ENCODE data around the gene ZBTB42. TPM values are rescaled to one million over a fixed set of nuclear protein-coding genes. Genes with fewer than 3 reads are reported as not detected.

ZBTB42 gene
- total RNA-seq, 2 experiments from 2014 or later: 3.0 TPM

GRCh38 chr14:104777808-104778249 lies 23.1 kb upstream of the ZBTB42 start:
- CTCF ChIA-PET: interaction anchor here (0.6 to 1.1 kb wide), 2 partner anchors 9 to 284 kb away, joined by 4 read pairs; no protein-coding TSS in a partner anchor

DNA sequence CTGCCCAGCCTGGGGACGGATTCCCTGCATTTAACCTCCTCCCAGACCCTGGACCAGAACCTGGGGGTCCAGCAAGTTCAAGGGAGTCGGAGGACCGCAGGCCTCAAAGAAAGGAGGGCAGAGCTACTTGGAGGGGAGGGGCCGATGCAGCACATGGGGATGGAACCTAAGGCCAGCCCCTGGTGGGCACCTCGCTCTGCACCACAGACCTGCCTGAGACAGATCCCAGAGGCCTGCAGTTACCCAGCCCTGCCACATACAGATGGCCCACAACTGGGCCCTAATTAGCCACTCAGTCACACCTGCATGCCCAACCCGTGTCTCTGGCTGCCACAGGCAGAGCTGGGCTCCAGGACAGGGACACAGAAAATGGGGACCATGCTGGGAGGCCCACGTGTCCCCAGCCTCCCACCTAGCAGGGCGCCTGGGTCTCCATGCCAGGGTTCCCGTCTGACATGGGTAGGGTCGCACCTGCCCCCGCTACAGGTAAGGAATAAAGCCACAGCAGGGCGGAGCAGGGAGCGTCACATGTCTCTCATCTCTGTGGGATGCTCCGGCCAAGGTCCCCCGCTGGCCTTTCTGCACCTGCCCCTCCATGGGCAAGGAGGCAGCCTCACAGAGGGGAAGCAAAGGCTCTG lies 22.1 kb upstream of the ZBTB42 start:
- ChIA-PET POLR2A (no interaction called here), CTCF (interaction anchor here (1.1 to 3.1 kb wide), 3 partner anchors 8 to 12 kb away, joined by 3 to 12 read pairs (median 3); no protein-coding TSS in a partner anchor)

More at GRCh38 chr14:104777808-104778249, 23.1 kb upstream of the ZBTB42 start:
- POLR2A ChIA-PET: no interaction called here

DNA sequence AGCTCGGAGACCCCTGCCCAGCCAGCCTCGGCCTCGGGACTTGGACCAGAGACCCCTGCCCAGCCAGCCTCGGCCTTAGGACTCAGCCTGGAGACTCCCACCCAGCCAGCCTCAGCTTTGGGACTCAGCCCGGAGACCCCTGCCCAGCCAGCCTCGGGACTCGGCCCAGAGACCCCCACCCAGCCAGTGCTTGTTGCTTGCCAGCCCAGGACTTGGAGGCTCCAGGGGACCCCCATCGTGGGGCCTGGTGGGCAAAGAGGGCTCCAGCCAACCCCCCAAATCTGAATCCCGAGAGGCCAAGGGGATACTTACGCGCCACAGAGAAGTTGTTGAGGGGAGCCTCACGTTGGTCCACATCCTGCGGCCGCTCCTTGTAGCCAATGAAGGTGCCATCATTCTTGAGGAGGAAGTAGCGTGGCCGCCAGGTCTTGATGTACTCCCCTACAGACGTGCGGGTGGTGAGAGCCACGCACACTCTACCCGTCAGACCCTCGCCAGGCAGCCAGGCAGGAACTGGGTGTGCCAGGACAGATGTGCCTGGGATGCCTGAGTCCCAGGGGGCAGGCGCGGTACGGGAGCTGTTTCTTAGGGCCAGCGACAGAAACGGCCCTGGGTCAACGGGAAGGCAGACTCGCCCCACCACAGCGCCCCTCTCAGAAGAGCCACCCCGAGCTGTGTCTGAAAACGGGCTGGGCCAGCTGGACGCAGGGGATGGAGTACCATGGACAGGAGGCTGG lies 21.0 kb upstream of the ZBTB42 start:
- POLR2A ChIA-PET: interaction anchor here (0.6 kb wide), 1 partner anchor 221 kb away, joined by 3 read pairs; no protein-coding TSS in a partner anchor
- CTCF ChIA-PET: interaction anchor here (0.6 to 3.1 kb wide), 3 partner anchors 9 to 351 kb away, joined by 3 to 12 read pairs (median 3); no protein-coding TSS in a partner anchor

GRCh38 chr14:104780513-104781030 lies 20.3 kb upstream of the ZBTB42 start:
- CTCF ChIA-PET: interaction anchor here (0.6 to 3.1 kb wide), 2 partner anchors 12 to 351 kb away, joined by 3 to 12 read pairs; no protein-coding TSS in a partner anchor
- POLR2A ChIA-PET: no interaction called here

DNA sequence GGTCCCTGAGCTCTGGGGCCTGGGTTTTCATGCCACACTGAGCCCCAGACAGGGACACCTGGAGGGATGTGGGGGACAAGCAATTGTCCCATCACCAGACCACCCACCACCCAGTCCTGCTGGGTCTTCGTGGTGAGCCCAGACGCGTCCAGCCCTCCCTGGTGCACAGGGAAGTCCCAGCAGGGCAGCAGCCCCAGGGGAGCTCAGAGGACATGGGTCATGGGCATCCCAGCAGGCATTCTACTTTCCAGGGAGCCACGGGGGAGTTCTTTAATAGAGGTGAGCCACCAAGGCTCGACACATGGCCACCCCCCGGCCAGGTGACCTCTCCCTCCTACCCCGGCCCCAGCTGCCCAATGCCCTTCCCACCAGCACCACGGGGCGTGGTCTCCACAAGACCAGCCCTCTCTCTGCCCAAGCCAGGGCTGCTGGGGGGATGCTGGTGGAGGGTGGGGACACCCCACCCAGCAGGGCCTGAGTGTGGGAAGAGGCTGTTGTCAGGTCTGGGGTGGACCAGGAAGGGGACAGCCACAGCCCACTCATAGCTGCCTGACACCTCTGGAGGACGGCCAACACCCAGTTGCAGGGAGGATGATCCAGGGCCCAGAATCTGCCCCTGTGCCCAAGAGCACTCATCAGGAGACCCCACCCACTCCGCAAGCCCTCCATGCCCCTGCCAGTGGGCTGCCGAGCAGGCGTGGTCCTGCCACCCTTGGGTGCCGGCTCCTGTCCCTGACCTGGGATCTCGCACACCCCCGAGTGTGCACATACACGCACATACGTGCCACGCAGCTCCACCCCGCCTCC lies 19.4 kb upstream of the ZBTB42 start:
- ChIA-PET POLR2A (no interaction called here), CTCF (interaction anchor here (3.1 kb wide), 1 partner anchor 13 kb away, joined by 12 read pairs; no protein-coding TSS in a partner anchor)

DNA sequence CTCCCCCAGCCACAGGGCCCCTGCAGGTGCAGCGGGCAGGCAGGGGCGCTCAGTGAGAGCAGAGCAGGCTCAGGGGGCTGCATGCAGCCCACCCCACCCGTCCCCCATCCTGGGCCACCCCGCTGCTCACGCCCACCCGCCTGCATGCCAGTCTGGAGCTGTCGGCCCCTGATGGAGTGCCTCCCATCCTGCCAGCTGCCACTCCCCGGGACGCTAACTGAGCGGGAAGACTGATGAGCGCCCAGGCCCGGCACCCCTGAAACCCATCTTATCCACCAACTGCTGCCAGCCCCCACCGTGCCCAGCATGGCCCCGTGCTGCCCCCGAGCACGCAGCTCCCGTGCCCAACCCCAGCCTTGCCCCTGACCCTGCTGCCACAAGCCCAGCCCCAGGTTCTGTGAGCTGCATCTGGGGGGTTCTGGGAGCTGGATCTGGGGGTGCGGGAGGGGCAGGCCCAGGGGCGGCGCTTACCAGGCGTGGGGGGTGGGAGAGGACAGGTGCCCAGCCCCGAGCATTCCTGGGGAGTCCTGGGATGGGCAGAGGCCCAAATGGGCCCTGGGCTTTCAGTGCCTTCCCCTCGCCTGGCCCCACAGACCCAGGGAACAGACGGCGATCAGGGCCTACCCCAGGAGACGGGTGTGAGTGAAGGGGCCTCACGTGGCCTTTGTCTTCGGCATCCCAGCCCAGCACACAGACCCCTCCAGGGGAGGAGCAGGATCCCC lies 18.7 kb upstream of the ZBTB42 start:
- ChIA-PET POLR2A (interaction anchor here (0.6 kb wide), 1 partner anchor 391 kb away, joined by 6 read pairs; no protein-coding TSS in a partner anchor), CTCF (no interaction called here)

GRCh38 chr14:104782808-104783139 lies 18.1 kb upstream of the ZBTB42 start:
- ChIA-PET CTCF (no interaction called here), POLR2A (interaction anchor here (0.6 kb wide), 1 partner anchor 390 kb away, joined by 6 read pairs; no protein-coding TSS in a partner anchor)

DNA sequence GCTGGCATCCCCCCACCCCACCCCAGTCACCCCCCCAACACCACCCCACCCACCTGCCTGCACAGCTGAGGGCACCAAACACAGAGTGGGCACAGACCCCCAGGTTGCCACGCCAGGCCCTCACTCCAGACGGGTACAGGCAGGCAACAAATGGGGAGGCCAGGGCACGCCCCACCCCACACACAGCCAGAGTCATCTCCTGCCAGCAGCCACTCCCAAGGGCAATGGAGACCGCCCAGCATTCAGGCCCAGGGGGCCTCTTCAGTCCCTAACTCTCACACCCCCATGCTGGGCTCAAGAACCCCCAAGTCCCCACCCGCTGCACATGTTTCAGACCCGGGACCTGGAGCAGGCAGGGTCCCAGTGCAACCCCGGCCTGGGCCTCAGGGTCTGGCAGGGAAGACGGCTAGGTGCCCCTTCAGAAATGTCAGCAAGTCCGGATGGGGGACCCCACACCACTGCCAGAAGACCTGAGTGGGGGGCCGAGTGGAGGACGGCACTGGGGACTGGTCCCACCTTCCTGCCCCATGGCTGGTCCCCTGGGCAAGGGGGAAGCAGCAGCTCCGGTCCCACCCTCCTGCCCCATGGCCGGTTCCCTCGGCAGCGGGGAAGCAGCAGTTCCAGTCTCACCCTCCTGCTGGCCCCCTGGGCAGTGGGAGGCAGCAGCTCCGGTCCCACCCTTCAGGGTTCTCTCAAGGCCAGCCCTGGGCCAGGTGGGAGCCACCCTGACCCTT lies 17.2 kb upstream of the ZBTB42 start:
- CTCF ChIA-PET: no interaction called here
- POLR2A ChIA-PET: no interaction called here

- CTCF ChIA-PET: no interaction called here
- POLR2A ChIA-PET: no interaction called here
Observed at GRCh38 chr14:104784218-104784568, 16.7 kb upstream of the ZBTB42 start.

DNA sequence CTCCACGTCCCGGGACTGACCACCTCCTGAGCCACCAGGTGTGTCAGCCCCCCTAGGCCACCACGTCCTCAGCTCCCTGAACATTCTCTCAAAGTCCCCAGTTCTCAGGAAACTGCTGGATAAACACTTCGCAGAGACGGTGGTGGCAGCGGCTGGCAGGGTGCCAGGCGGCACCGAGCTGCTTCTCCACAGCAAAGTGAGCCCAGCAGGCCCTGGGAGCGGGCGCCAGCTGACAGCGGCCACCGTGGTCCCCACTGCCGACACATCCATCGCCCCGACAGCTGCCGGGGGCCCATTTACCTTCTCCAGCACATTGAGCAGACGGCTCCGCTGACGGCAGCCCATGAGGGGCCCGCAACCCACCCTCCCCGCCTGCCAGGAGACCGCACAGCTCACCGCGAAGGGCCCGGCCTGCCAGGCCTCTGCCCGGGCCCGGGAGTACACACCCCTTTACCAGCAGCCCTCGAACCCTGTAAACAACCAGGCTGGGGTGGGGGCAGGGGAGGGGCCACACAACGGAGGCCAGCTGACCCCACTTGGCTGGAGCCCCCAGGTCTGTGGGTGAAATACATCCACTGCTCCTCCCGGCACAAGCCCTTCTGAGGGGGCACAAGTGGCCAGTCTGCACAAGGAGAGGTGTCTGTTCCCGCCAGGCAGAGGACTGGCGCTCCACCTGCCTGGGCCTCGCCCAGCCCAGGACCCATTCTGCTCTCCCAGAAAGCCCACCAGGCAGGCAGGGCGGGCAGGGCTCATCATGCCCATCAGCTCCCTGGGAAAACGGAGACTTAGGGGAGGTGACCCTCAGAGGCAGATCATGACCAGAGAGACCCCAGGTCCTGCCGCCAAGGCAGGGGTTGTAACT lies 15.8 kb upstream of the ZBTB42 start:
- POLR2A ChIA-PET: no interaction called here
- CTCF ChIA-PET: interaction anchor here (0.5 kb wide), 1 partner anchor 558 kb away, joined by 3 read pairs; no protein-coding TSS in a partner anchor

GRCh38 chr14:104785708-104786080 lies 15.2 kb upstream of the ZBTB42 start:
- CTCF ChIA-PET: no interaction called here
- POLR2A ChIA-PET: no interaction called here

DNA sequence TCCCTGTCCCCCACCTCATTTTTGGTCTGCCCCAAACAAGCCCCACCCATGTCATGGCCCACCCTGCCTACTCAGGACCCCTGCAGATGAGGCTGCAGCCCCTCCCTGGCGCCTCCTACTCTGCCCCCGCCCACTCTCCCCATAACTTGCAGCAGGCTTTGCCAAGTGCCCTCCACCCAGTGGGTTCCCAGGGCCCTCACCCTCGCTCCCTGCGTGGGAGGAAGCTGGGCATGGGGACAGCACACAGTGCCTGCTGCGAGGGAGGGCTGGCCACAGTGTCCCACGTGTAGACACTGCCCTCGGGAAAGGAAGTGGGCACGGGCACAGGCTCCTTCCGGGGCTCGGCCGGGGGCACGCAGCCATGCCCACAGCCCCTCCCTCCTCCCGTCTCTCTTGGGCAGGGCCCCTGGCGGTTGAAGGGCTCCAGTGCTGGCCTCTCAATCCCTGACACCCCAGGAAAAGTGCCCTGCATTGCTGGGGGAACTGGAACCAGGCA lies 14.8 kb upstream of the ZBTB42 start:
- ChIA-PET CTCF (no interaction called here), POLR2A (no interaction called here)

- POLR2A ChIA-PET: no interaction called here
- CTCF ChIA-PET: no interaction called here
Observed at GRCh38 chr14:104786726-104787675, 13.9 kb upstream of the ZBTB42 start.

- ChIA-PET CTCF (no interaction called here), POLR2A (no interaction called here)
Observed at GRCh38 chr14:104787736-104788135, 13.2 kb upstream of the ZBTB42 start.

DNA sequence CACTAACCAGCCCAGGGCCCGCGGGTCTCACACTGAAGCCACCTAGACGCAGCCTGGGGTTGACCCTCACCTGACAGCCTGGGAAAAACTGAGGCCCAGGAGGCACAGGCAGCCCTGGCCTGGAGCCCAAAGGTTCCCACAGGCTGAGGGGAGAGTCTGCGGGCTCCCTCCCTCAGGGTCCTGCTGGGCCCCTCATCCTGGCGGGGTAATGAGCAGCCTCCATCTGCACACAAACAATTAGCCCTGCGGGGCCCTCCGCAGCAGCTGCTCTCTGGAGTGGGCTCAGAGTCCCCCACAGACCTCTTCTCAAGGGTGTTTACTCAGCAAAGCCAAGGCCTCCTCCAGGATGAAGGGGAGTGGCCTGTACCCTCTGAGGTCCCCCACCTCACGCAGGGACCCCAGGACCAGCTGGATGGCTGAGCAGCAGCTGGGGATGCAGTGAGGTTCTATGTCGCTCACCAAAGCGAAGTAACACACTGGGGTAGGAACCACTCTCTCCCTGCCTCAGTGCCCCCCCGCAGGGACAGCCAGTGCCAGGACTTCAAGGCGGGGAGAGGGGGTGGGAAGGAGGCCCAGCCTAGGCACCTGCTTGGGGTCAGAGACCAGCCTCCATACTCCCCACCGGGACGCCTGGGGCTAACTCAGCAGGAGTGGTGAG lies 12.6 kb upstream of the ZBTB42 start:
- CTCF ChIA-PET: interaction anchor here (3.4 kb wide), 1 partner anchor 20 kb away, joined by 12 read pairs; no protein-coding TSS in a partner anchor
- POLR2A ChIA-PET: no interaction called here
